HG03064 (cell line): Measurements from ENCODE around the gene LRRC47.

ENCODE experiments used
- ATAC-seq: cut with Tn5 transposase; IDR thresholded peaks from one replicate; pipeline ENCODE4 v1.9.1; 2021; ENCODE audit warnings: low read depth; ENCODE audit not compliant: unreplicated experiment

The LRRC47 gene

DNA sequence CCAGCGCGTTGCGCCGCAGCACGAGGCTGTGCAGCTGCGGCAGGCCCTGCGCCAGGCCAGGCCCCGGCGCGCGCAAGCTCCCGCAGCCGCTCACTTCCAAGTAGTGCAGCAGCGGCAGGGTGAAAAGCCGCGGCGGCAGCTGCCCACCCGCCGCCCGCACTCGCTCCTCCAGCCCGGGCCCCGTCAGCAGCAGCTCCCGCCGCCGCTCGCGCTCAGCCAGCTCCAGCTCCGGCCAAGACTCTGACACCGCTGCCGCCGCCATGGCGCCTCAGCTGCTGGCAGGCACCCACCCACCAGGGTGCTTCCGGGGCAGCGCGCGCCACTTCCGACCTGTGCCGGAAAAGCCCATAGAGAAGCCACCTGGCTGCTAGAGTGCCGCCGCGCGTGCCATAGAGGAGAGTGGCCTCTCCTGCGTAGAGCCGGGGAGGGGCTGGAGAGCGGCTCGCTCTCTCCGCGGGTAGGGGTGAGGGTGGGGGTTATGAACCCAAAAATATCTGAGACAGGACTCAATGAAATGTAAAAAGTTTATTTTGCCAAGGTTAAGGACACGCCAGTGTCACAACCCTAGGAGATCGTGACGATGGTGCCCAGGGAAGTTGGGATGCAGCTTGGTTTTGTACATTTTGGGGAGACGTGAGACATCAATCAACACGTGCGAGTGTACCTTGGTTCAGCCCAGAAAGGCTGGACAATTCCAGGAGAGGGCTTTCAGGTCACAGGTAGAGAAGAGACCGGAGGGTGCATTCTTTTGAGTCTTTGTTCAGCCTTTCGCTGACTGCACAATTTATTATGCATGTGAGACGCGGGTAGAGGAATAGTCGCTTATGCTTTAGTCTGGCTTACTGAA lies at the start of gene LRRC47:
TSS of gene LRRC47 (minus strand) at position 284 of the 847 bp plus-strand sequence. CDS start at position 262, 22 bp downstream.
- peak; percentile 97 for ATAC-seq

- ATAC-seq = no peak
Observed at GRCh38 chr1:3842912-3843311, 46.6 kb upstream of the LRRC47 start.

GRCh38 chr1:3841491-3841890 lies 45.2 kb upstream of the LRRC47 start:
- ATAC-seq = no peak

GRCh38 chr1:3838788-3839187 lies 42.5 kb upstream of the LRRC47 start:
- no peak for ATAC-seq

GRCh38 chr1:3837685-3838084 lies 41.4 kb upstream of the LRRC47 start:
- ATAC-seq = no peak

DNA sequence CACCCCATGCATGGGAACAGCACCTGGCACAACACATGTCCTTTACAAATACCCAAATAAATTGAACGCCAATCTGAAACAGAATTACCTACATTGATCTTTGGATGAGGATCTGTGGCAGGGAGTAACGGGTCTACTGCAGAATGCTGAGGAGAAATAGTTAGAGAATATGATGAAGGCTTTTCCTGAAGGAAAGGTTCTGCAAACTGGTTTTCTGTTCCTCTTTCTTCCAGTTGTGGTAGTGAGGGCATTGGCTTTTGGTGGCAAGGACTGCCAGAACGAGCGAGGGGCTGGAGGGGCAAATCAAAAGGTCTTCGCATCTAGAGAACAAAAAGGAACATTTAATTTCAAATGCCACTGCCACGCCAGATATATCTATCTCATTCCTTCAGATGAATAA lies 40.9 kb upstream of the LRRC47 start:
- ATAC-seq = no peak

DNA sequence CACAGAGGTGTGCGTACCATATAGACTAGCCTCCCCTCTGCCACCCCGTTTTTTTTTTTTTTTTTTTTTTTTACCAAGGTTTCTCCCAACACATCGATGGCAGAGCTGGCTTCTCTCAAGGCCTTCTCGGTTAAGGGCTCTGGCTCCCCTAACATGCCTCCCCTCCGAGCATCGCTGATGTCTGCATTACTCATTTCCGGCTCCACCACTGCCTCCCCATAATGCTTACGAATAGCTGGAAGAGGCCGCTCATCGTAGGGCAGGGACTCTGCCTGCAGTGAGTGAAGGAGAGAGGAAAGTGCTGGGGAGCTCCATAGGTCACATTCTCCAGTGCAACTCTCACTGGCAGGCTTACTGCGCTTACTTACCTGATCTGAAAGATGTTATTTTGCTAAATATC lies 40.1 kb upstream of the LRRC47 start:
- ATAC-seq = no peak

- no peak for ATAC-seq
Observed at GRCh38 chr1:3834701-3835100, 38.4 kb upstream of the LRRC47 start.

- no peak for ATAC-seq
Observed at GRCh38 chr1:3831689-3832088, 35.4 kb upstream of the LRRC47 start.

DNA sequence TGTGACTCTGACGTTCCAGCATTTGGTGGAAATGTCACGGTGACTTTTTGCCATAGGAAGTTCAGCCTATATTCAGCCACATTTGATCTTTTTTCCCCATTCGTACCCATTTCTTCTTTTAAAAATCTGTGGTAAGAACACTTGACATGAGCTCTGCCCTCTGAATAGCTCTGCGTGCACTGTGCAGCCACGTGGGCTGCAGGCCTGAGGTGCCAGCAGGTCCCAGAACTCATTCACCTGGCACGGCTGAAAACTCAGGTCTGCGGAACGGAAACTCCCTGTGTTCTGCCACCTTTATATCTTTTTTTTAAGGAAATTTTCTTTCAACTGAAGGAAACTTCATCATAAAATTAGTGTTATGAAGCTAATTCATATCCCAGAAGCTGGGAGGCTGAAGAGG lies 32.1 kb upstream of the LRRC47 start:
- no peak for ATAC-seq

GRCh38 chr1:3827813-3828307 lies 31.6 kb upstream of the LRRC47 start:
- no peak for ATAC-seq

- ATAC-seq = no peak
Observed at GRCh38 chr1:3825356-3825755, 29.1 kb upstream of the LRRC47 start.

DNA sequence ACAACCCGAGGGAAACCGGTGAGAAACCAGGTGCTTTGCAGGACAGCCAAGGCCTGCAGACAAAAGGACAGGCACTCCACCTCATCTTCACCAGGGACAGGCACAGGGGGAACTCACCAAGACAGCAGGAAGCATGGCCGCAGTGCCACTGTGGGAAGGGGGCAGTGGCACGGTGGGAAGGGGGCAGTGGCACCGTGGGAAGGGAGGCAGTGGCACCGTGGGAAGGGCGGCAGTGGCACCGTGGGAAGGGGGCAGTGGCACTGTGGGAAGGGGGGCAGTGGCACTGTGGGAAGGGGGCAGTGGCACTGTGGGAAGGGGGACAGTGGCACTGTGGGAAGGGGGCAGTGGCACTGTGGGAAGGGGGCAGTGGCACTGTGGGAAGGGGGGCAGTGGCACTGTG lies 28.4 kb upstream of the LRRC47 start:
- no peak for ATAC-seq

- ATAC-seq = no peak
Observed at GRCh38 chr1:3822421-3822820, 26.1 kb upstream of the LRRC47 start.

GRCh38 chr1:3821908-3822307 lies 25.6 kb upstream of the LRRC47 start:
- no peak for ATAC-seq

- ATAC-seq = no peak
Observed at GRCh38 chr1:3821447-3821846, 25.1 kb upstream of the LRRC47 start.

- no peak for ATAC-seq
Observed at GRCh38 chr1:3821004-3821403, 24.7 kb upstream of the LRRC47 start.

GRCh38 chr1:3820316-3820715 lies 24.0 kb upstream of the LRRC47 start:
- ATAC-seq = no peak

- ATAC-seq = no peak
Observed at GRCh38 chr1:3819771-3820200, 23.5 kb upstream of the LRRC47 start.

DNA sequence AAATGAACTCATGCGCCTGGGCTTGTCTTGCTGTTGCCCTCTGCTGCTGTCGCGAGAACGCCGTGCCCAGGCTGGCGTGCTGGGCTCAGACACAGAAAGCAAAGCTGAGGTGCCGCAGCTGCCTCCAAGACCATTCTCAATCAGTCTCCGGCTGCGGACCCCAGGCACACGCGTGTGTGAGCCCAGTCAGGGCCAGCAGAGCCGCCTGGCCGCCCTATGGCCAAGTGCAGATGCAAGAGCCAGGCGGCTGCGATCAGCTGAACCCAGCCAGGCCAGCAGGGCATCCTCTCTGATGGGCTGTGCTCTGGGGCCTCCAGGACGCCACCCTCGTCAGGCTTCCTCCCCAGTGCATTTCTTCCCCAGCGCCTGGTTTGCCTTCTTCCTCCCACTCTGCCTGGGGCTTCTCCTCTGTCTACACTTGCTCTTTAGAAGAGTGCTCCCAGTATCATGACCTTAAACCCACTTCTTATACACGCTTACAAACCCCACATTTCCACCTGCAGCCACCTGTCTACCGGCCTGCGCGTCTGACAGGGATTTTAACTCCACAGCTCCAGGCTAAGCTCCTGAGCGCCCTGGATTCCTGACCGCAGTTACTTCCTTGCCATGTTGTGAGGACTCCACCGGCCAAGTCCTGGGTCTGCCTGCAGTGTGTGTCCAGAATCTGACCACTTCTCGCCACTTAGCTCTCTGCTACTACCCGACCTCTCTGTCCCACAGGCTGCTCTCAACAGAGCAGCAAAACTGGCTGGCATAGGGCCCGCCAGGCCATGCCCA lies 21.7 kb upstream of the LRRC47 start:
- no peak for ATAC-seq

- no peak for ATAC-seq
Observed at GRCh38 chr1:3817138-3817740, 20.9 kb upstream of the LRRC47 start.
